Common myeloid progenitor, CD34-positive (primary cell): ENCODE data around the gene ANKRD44.

ENCODE experiments used
- CTCF ChIA-PET: fragments of 350-600 bp; sonication (Branson Sonifier 250); formaldehyde crosslinking; loops from one replicate; lab custom pipeline; 2021; ENCODE audit warnings: antibody characterized with exemption; lab: Charles Lee
- POLR2A ChIA-PET: fragments of 350-600 bp; sonication (Branson Sonifier 250); formaldehyde crosslinking; loops from one replicate; lab custom pipeline; 2021; ENCODE audit warnings: antibody characterized with exemption; lab: Charles Lee
- DNase-seq, 3 donors: peaks; one replicate each; pipeline versions ENCODE4 v3.0.0 to v3.0.0-alpha.2; 2013
- H3K27ac ChIP-seq, 2 experiments: 1 replicate in 1 of 2; 2 replicates in 1 of 2; pipeline ENCODE4 v1.7.0; 2013; ENCODE audit warnings: inconsistent platforms in 2 of 2, low read length in 2 of 2, mild to moderate bottlenecking in 2 of 2, low read depth in 1 of 2, moderate library complexity in 1 of 2; ENCODE audit not compliant: severe bottlenecking in 2 of 2, insufficient read depth in 1 of 2, poor library complexity in 1 of 2
- H3K27me3 ChIP-seq, 5 experiments: replicated peaks in 2 of 5; 1 replicate in 3 of 5; 2 replicates in 2 of 5; pipeline versions ENCODE4 v1.6.1 to v1.7.0; 2013; ENCODE audit warnings: low read length in 4 of 5, mild to moderate bottlenecking in 2 of 5, moderate library complexity in 2 of 5, inconsistent platforms in 1 of 5; ENCODE audit not compliant: insufficient read depth in 5 of 5, control insufficient read depth in 4 of 5
- H3K36me3 ChIP-seq, 4 experiments: 1 replicate in 2 of 4; 2 replicates in 2 of 4; pipeline versions ENCODE4 v1.6.1 to v1.7.0; 2013; ENCODE audit warnings: low read length in 3 of 4, control low read depth in 1 of 4, mild to moderate bottlenecking in 1 of 4; ENCODE audit not compliant: control insufficient read depth in 4 of 4, insufficient read depth in 4 of 4
- H3K4me1 ChIP-seq, 4 experiments: 1 replicate in 3 of 4; 2 replicates in 1 of 4; pipeline versions ENCODE4 v1.6.1 to v1.7.1; 2013; ENCODE audit warnings: low read length in 3 of 4, mild to moderate bottlenecking in 3 of 4, control low read depth in 1 of 4, inconsistent platforms in 1 of 4, moderate library complexity in 1 of 4; ENCODE audit not compliant: control insufficient read depth in 4 of 4, insufficient read depth in 4 of 4; ENCODE audit errors: control extremely low read depth in 1 of 4
- H3K4me3 ChIP-seq, 7 experiments: 1 replicate in 4 of 7; 2 replicates in 3 of 7; pipeline versions ENCODE4 v1.5.1 to v1.7.0; 2013; ENCODE audit warnings: mild to moderate bottlenecking in 7 of 7, low read length in 6 of 7, moderate library complexity in 6 of 7, inconsistent platforms in 2 of 7, low read depth in 2 of 7, control low read depth in 1 of 7; ENCODE audit not compliant: insufficient read depth in 4 of 7, control insufficient read depth in 1 of 7; ENCODE audit errors: extremely low read depth in 1 of 7
- H3K9me3 ChIP-seq, 5 experiments: 1 replicate in 4 of 5; 2 replicates in 1 of 5; pipeline versions ENCODE4 v1.6.1 to v1.7.1; 2013; ENCODE audit warnings: low read length in 4 of 5, mild to moderate bottlenecking in 2 of 5, inconsistent platforms in 1 of 5, low read depth in 1 of 5, moderate library complexity in 1 of 5; ENCODE audit not compliant: control insufficient read depth in 4 of 5, insufficient read depth in 2 of 5; ENCODE audit errors: control extremely low read depth in 1 of 5
- WGBS: methylation state at CpG from one replicate; pipeline ENCODE4 v1.1.5; 2013; ENCODE audit not compliant: insufficient coverage; 5-methylcytosine and 5-hydroxymethylcytosine counted together

Gene ANKRD44

DNA sequence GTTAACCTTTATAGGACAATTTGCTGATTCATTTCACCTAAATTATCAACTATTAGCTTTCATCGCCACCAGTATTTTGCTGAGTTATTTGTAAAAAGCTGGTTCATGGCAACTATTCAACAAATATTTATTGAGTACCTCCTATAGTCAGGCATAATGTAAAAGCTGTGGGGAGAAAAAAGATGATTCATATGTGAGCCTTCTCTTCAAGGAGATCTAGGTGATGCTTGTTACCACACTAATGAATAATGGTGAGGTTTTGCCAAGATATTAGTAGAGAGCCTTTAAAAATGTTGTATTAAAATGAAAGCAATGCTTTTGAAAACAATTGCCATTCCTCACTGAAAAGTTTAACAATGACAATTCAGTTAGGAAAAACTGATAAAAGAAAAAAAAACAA lies 187.8 kb downstream of the ANKRD44 start:
- CTCF ChIA-PET, result interaction anchor here (2.1 kb wide), 1 partner anchor 9 kb away, joined by 7 read pairs; no protein-coding TSS in a partner anchor
- WGBS, result no CpG with 5 or more reads among the region's 1 CpG
- Histone ChIP-seq H3K4me1 (peaks cover 0 to 9% (median 1%) of the 10 kb centered on the region in 4 experiments), H3K9me3 (no peaks in the 10 kb centered on the region), H3K27me3 (no peaks in the 10 kb centered on the region), H3K4me3 (no peak overlapping the region), H3K27ac (no peak overlapping the region), H3K36me3 (peaks cover 10 to 30% (median 25%) of the 10 kb centered on the region in 4 experiments)
- POLR2A ChIA-PET, result no interaction called here
- DNase-seq, result no peak

DNA sequence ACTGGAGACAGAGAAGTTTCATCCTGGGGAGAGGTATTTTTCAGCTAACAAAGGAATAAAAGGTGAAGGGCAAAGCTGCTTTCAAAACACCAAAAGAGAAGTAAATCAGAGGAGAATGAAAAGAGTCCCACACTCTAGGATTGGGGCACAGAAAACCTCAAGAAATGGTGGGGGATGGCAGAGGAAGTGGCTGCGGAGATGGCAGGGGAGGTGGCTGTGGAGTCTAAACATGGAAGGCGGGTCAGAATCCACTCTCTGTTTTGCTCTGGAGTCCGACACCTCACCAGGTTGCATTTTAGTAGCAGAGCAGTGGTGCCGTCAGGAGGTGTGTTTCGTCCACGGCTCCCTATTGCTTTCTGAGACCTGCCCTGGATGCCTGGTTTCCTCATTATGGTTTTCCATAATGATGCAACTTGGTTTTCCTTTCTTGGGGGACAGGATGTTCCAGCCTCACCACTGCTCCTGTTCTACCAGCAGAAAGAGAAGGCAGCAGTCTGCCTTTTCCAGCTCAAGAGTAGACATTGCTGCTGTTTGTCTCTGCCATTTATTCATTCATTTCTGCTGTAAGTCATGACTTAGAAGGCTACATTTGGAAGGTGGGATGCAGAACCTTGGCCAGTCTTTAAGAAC lies 188.7 kb downstream of the ANKRD44 start:
- H3K27ac ChIP-seq, result no peak overlapping the region
- ChIA-PET CTCF (interaction anchor here (0.6 to 1.1 kb wide), 2 partner anchors 47 to 53 kb away, joined by 3 read pairs; no protein-coding TSS in a partner anchor), POLR2A (no interaction called here)
- H3K36me3 ChIP-seq, result peaks cover 12 to 30% (median 27%) of the 10 kb centered on the region in 4 experiments
- peaks cover 0 to 9% (median 1%) of the 10 kb centered on the region in 4 experiments for H3K4me1 ChIP-seq
- no peak for DNase-seq
- H3K9me3 ChIP-seq, result no peaks in the 10 kb centered on the region
- H3K4me3 ChIP-seq, result no peak overlapping the region
- WGBS, result 78% methylated on average over 6 of the region's 6 CpGs
- no peaks in the 10 kb centered on the region for H3K27me3 ChIP-seq

DNA sequence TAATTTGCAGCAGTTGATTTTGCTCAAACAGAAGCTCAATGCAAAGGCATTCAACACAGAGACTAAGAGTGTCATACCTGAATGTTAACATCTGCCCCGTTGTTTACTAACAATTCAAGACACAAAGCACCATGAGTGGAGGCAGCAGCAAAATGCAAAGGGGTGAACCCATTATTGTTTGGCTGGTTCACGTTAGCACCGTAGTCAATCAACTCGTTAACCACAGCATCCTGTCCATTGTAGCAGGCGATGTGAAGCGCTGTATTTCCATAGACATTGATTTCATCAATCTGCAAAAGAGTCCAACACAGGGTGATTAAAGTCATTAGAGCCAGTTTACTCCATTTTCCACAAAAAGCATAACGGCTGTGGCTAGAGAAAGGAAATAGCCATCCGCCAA lies 189.3 kb downstream of the ANKRD44 start:
- Histone ChIP-seq H3K9me3 (no peaks in the 10 kb centered on the region), H3K36me3 (peaks cover 12 to 30% (median 26%) of the 10 kb centered on the region in 4 experiments), H3K27me3 (no peaks in the 10 kb centered on the region), H3K4me3 (no peak overlapping the region), H3K4me1 (peaks cover 0 to 9% (median 1%) of the 10 kb centered on the region in 4 experiments), H3K27ac (no peak overlapping the region)
- no peak for DNase-seq
- 96% methylated on average over 8 of the region's 8 CpGs for WGBS
- CTCF ChIA-PET, result interaction anchor here (0.6 to 3.2 kb wide), 5 partner anchors 19 to 73 kb away, joined by 3 to 14 read pairs (median 3); no protein-coding TSS in a partner anchor
- POLR2A ChIA-PET, result no interaction called here

DNA sequence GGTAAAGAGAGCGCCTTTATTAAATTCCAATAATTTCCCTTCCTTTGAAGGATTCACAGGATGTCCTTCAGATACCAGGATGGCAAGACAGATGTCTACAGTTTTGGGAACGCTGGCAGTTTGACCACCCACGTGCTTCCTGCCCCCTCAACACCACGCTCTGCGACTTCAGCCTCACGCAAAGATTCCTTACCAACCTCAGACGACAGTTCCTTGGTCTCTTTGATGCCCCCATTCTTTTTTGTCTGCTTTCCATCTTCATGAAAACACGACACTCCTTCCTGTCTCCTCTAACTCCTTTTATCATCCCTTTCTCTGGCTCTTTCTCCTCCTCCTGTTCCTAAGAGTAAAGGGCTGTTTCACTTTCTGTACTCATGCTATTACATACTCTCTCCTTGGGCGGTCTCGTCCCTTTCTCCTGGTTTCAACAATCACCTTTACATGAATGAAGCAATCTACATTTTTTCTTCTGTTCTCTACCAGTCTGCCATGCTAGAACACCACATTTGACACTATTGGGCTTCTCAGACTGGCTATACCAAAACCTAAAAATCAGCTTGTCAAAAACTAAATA lies 194.2 kb downstream of the ANKRD44 start:
- Histone ChIP-seq H3K4me3 (no peak overlapping the region), H3K9me3 (no peaks in the 10 kb centered on the region), H3K36me3 (peaks cover 12 to 15% (median 14%) of the 10 kb centered on the region in 4 experiments), H3K4me1 (peaks cover 0 to 6% (median 0%) of the 10 kb centered on the region in 4 experiments), H3K27me3 (no peaks in the 10 kb centered on the region), H3K27ac (peak overlapping the region in 1 of 2 experiments; percentile 12)
- POLR2A ChIA-PET, result no interaction called here
- no peak for DNase-seq
- CTCF ChIA-PET, result interaction anchor here (1.1 to 8.8 kb wide), 7 partner anchors 11 to 252 kb away, joined by 3 to 128 read pairs (median 4); no protein-coding TSS in a partner anchor
- WGBS, result 86% methylated on average over 10 of the region's 10 CpGs

DNA sequence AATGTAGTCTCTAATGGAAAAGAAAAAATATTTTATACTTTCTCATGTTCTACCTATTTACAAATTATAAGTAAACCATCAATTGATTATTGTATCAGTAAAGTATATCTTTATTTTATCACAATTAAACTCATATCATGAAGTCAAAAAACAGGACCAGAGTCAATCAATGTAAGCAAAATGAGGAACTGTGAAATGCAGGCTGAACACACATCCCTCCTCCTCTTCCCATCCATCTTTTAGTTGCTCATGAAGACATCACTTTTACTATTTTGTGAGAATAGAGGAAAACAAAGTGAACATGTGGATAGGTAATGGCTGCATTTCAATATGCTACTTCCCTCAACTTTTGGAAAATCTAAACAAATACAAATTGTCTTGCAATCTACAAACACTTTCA lies 195.3 kb downstream of the ANKRD44 start:
- H3K27ac ChIP-seq, result no peak overlapping the region
- no peaks in the 10 kb centered on the region for H3K27me3 ChIP-seq
- no peak overlapping the region for H3K4me3 ChIP-seq
- CTCF ChIA-PET, result interaction anchor here (0.7 to 8.8 kb wide), 10 partner anchors 12 to 263 kb away, joined by 3 to 128 read pairs (median 5); partner anchors contain the start of gene ANKRD44
- H3K9me3 ChIP-seq, result no peaks in the 10 kb centered on the region
- H3K4me1 ChIP-seq, result peaks cover 0 to 5% (median 0%) of the 10 kb centered on the region in 4 experiments
- H3K36me3 ChIP-seq, result peaks cover 8 to 14% (median 9%) of the 10 kb centered on the region in 4 experiments
- DNase-seq, result no peak
- POLR2A ChIA-PET, result no interaction called here

DNA sequence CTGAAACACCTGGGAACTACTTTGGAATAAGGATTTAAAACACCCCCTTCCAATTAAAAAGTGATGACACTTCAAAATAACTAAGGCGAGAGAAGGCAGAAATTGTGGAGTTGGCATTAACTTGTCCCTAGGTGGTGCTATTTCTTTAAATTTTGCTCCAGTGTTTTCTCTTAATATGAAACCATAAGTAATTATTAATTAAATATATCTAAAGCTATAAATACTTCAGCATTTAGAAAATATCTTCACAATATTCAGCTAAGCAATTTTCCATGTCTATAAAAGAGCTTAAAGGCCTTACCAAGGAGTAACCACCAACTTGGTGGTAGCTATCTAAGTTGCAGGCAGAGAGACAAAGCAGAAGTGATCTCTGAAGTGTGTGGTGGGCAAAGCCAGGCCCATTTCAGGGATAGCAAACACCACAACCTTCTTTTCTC lies 197.3 kb downstream of the ANKRD44 start:
- H3K27ac ChIP-seq, result no peak overlapping the region
- H3K36me3 ChIP-seq, result peaks cover 0 to 13% (median 9%) of the 10 kb centered on the region in 4 experiments
- ChIA-PET POLR2A (no interaction called here), CTCF (interaction anchor here (0.6 to 8.8 kb wide), 46 partner anchors 10 to 1124 kb away, joined by 3 to 128 read pairs (median 6); partner anchors contain the start of gene ANKRD44)
- no CpG with 5 or more reads among the region's 1 CpG for WGBS
- H3K4me1 ChIP-seq, result peaks cover 0 to 5% (median 0%) of the 10 kb centered on the region in 4 experiments
- no peaks in the 10 kb centered on the region for H3K27me3 ChIP-seq
- no peak overlapping the region for H3K4me3 ChIP-seq
- H3K9me3 ChIP-seq, result no peaks in the 10 kb centered on the region
- peak; percentile 44 to 87 (median 82) for DNase-seq
